Left renal pelvis (tissue), 4 donors: ENCODE measurements around the gene ACER1. TPM values are rescaled to one million over a fixed set of nuclear protein-coding genes. Genes with fewer than 3 reads are reported as not detected.
"Not testable (repeated sequence)": the region's sequence is repeated elsewhere in the genome, so short reads cannot be mapped to it uniquely, and the experiment has no call there.

Source experiments
- DNase-seq, 4 donors: peaks; one replicate each; pipeline ENCODE4 v3.0.0-alpha.2; 2013; ENCODE audit warnings: low read depth in 4 of 4, low spot score in 3 of 4
- polyA plus RNA-seq, 4 donors: library from polyadenylated mRNA; unstranded; fragments of 120-200 nt; gene quantifications; one replicate each; pipeline ENCODE4 v1.2.1, GENCODE V29; 2013; ENCODE audit not compliant: insufficient read length in 4 of 4

ACER1 gene
- polyA plus RNA-seq, 4 donors: 0.10 to 0.20 (median 0.11) TPM; not detected in 1

GRCh38 chr19:6297202-6297601, 36.2 kb downstream of the ACER1 start:
- no peak for DNase-seq

GRCh38 chr19:6292006-6292405, 41.4 kb downstream of the ACER1 start:
- no peak for DNase-seq

- DNase-seq: no peak
These were observed 44.7 kb downstream of the ACER1 start for GRCh38 chr19:6288737-6289136.

GRCh38 chr19:6287269-6287885, 46.0 kb downstream of the ACER1 start:
- no peak for DNase-seq

GRCh38 chr19:6286676-6287075, 46.7 kb downstream of the ACER1 start:
- no peak for DNase-seq

- DNase-seq: not testable (repeated sequence)
These were observed 51.0 kb downstream of the ACER1 start for GRCh38 chr19:6282393-6282792.

GRCh38 chr19:6279931-6280591, 53.4 kb downstream of the ACER1 start, which contains the start of gene MLLT1:
Gene MLLT1 (minus strand): TSS chr19:6279975. CDS start chr19:6279784, 191 bp downstream.
- peak; percentile 86 to 90 (median 90) for DNase-seq

- no peak for DNase-seq
These were observed 53.8 kb downstream of the ACER1 start for GRCh38 chr19:6279620-6279930.

- no peak for DNase-seq
These were observed 54.4 kb downstream of the ACER1 start for GRCh38 chr19:6278740-6279619.

- no peak for DNase-seq
These were observed 55.4 kb downstream of the ACER1 start for GRCh38 chr19:6278051-6278450.

- no peak for DNase-seq
These were observed 57.0 kb downstream of the ACER1 start for GRCh38 chr19:6276447-6276846.

GRCh38 chr19:6275170-6275744, 58.2 kb downstream of the ACER1 start:
- DNase-seq: no peak

- no peak for DNase-seq
These were observed 58.7 kb downstream of the ACER1 start for GRCh38 chr19:6274756-6275155.

- DNase-seq: no peak
These were observed 59.5 kb downstream of the ACER1 start for GRCh38 chr19:6273701-6274601.

- DNase-seq: no peak
These were observed 60.4 kb downstream of the ACER1 start for GRCh38 chr19:6272913-6273600.

GRCh38 chr19:6272411-6272791, 61.0 kb downstream of the ACER1 start:
- DNase-seq: no peak

- no peak for DNase-seq
These were observed 61.5 kb downstream of the ACER1 start for GRCh38 chr19:6271721-6272410.

- DNase-seq: no peak
These were observed 62.2 kb downstream of the ACER1 start for GRCh38 chr19:6271251-6271650.

GRCh38 chr19:6270822-6271221, 62.6 kb downstream of the ACER1 start:
- DNase-seq: no peak
